Measurements from ENCODE around the gene SCAMP4.

DNA sequence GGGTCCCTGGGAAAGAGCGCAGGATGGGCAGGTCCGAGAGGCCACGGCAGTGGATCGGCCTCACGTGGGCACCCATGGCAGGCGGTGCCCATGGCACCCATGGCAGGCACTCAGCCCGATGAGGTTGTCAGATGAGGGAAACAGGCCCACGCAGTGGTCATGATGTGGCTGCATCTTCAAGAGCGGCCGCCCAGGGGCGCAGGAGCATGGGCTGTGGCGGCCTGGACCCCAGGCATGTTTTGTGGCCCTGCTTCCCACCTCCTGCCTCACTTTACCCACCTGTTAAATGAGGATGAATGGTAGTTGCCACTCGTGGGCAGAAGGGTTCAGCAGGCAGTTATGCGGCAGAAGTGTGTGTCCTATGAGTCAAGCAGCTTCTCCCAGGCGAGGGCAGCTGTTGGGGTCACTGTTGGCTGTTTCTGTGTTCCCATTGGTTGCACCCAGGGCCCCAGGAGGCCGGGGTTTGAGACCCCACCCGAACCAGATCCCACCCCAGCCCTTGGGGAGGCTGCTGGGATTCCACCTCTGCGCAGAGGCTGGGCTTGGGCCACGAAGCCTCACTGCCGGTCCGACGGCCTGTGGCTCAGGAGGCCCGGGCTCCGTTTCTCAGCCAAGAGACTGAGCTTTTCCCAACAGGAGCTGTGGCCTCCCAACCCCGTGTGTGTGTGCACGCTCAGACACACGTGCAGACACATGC, 65.8 kb downstream of the SCAMP4 start:
- no peak for TF ChIP-seq POLR2AphosphoS5 (IDR thresholded peaks at IDR 0.05; ENCODE audit: low read depth, low read length)
- TF ChIP-seq, protein P1, sequence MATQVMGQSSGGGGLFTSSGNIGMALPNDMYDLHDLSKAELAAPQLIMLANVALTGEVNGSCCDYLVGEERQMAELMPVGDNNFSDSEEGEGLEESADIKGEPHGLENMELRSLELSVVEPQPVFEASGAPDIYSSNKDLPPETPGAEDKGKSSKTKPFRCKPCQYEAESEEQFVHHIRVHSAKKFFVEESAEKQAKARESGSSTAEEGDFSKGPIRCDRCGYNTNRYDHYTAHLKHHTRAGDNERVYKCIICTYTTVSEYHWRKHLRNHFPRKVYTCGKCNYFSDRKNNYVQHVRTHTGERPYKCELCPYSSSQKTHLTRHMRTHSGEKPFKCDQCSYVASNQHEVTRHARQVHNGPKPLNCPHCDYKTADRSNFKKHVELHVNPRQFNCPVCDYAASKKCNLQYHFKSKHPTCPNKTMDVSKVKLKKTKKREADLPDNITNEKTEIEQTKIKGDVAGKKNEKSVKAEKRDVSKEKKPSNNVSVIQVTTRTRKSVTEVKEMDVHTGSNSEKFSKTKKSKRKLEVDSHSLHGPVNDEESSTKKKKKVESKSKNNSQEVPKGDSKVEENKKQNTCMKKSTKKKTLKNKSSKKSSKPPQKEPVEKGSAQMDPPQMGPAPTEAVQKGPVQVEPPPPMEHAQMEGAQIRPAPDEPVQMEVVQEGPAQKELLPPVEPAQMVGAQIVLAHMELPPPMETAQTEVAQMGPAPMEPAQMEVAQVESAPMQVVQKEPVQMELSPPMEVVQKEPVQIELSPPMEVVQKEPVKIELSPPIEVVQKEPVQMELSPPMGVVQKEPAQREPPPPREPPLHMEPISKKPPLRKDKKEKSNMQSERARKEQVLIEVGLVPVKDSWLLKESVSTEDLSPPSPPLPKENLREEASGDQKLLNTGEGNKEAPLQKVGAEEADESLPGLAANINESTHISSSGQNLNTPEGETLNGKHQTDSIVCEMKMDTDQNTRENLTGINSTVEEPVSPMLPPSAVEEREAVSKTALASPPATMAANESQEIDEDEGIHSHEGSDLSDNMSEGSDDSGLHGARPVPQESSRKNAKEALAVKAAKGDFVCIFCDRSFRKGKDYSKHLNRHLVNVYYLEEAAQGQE (IDR thresholded peaks at IDR 0.05; ENCODE audit: insufficient read depth in 1 of 2, low read depth in 2 of 2, low read length in 2 of 2), result no peak
